WTC11 (cell line): ENCODE measurements around the gene BPTF.
"Not testable (repeated sequence)": the region's sequence is repeated elsewhere in the genome, so short reads cannot be mapped to it uniquely, and the experiment has no call there.

Experiments
- CTCF ChIP-seq: fragments of 200-600 bp; IDR thresholded peaks from 2 replicates; pipeline ENCODE4 v1.8.0; 2022; ENCODE audit warnings: antibody characterized with exemption
- NR1H2 ChIP-seq: sonication (generic); formaldehyde crosslinking; IDR thresholded peaks from 2 replicates; pipeline ENCODE4 v1.9.0; 2021; ENCODE audit warnings: mild to moderate bottlenecking, moderate library complexity, missing genetic modification reagents
- OVOL2 ChIP-seq: fragments of 250-450 bp; sonication (Bioruptor Pico); IDR thresholded peaks from 2 replicates; pipeline ENCODE4 v1.9.0; 2021; ENCODE audit warnings: mild to moderate bottlenecking, borderline replicate concordance
- STAT6 ChIP-seq: sonication (generic); formaldehyde crosslinking; conservative IDR thresholded peaks from 2 replicates; pipeline ENCODE4 v1.8.1; 2023; ENCODE audit warnings: mild to moderate bottlenecking, low read depth, missing genetic modification reagents, moderate library complexity
- TF ChIP-seq, protein P1 (sequence below): sonication (generic); formaldehyde crosslinking; IDR thresholded peaks from 2 replicates; pipeline ENCODE4 v1.8.1; 2022; ENCODE audit warnings: mild to moderate bottlenecking, moderate library complexity, missing genetic modification reagents
- TF ChIP-seq, protein P2 (sequence below): fragments of 250-450 bp; sonication (Bioruptor Pico); IDR thresholded peaks from 2 replicates; pipeline ENCODE4 v2.1.2; 2022; ENCODE audit warnings: mild to moderate bottlenecking, moderate library complexity
- TF ChIP-seq, protein P3 (sequence below): sonication (generic); formaldehyde crosslinking; conservative IDR thresholded peaks from 2 replicates; pipeline ENCODE4 v1.8.1; 2022; ENCODE audit warnings: mild to moderate bottlenecking, missing genetic modification reagents

DNA sequence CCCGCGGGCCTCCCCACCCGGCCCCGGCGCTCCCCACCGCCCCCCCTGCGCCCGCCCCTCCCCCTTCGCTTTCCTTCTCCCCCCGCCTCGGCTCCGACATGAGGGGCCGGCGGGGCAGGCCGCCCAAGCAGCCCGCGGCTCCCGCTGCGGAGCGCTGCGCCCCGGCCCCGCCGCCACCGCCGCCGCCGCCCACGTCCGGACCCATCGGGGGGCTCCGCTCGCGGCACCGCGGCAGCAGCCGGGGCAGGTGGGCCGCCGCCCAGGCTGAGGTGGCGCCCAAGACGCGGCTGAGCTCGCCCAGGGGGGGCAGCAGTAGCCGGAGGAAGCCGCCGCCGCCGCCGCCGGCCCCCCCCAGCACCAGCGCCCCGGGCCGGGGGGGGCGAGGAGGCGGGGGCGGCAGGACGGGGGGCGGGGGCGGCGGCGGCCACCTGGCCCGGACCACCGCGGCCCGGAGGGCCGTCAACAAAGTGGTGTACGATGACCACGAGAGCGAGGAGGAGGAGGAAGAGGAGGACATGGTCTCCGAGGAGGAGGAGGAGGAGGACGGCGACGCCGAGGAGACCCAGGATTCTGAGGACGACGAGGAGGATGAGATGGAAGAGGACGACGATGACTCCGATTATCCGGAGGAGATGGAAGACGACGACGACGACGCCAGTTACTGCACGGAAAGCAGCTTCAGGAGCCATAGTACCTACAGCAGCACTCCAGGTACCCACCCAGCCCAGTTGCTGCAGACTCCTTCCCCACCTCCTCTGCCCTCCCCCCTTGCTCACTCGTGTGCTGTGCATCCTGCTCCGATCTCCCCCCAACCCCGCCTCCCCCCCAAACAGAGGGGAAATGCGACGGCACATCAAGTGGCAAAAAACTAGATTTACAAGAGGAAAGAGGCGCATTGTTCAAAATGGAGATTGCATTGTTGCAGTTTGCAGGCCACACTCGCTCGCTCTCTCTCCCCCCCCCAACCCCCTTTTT, 611 bp downstream of the BPTF start:
- TF ChIP-seq, protein P1, sequence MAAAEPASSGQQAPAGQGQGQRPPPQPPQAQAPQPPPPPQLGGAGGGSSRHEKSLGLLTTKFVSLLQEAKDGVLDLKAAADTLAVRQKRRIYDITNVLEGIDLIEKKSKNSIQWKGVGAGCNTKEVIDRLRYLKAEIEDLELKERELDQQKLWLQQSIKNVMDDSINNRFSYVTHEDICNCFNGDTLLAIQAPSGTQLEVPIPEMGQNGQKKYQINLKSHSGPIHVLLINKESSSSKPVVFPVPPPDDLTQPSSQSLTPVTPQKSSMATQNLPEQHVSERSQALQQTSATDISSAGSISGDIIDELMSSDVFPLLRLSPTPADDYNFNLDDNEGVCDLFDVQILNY (CRISPR knock-in tag), result not testable (repeated sequence)
- TF ChIP-seq, protein P2, sequence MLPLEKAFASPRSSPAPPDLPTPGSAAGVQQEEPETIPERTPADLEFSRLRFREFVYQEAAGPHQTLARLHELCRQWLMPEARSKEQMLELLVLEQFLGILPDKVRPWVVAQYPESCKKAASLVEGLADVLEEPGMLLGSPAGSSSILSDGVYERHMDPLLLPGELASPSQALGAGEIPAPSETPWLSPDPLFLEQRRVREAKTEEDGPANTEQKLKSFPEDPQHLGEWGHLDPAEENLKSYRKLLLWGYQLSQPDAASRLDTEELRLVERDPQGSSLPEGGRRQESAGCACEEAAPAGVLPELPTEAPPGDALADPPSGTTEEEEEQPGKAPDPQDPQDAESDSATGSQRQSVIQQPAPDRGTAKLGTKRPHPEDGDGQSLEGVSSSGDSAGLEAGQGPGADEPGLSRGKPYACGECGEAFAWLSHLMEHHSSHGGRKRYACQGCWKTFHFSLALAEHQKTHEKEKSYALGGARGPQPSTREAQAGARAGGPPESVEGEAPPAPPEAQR (CRISPR knock-in tag), result not testable (repeated sequence)
- not testable (repeated sequence) for TF ChIP-seq NR1H2; OVOL2 (CRISPR knock-in tag); STAT6 (CRISPR knock-in tag); CTCF
- TF ChIP-seq, protein P3, sequence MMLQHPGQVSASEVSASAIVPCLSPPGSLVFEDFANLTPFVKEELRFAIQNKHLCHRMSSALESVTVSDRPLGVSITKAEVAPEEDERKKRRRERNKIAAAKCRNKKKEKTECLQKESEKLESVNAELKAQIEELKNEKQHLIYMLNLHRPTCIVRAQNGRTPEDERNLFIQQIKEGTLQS (CRISPR knock-in tag), result not testable (repeated sequence)
